ENCODE results near the gene ATP2C2. TPM values are rescaled to one million over a fixed set of nuclear protein-coding genes. Genes with fewer than 3 reads are reported as not detected.
"Not testable (repeated sequence)": the region's sequence is repeated elsewhere in the genome, so short reads cannot be mapped to it uniquely, and the experiment has no call there.

ATP2C2 gene
- total RNA-seq, 2 donors from 2014 or later, result 0.07 TPM; not detected in 1

DNA sequence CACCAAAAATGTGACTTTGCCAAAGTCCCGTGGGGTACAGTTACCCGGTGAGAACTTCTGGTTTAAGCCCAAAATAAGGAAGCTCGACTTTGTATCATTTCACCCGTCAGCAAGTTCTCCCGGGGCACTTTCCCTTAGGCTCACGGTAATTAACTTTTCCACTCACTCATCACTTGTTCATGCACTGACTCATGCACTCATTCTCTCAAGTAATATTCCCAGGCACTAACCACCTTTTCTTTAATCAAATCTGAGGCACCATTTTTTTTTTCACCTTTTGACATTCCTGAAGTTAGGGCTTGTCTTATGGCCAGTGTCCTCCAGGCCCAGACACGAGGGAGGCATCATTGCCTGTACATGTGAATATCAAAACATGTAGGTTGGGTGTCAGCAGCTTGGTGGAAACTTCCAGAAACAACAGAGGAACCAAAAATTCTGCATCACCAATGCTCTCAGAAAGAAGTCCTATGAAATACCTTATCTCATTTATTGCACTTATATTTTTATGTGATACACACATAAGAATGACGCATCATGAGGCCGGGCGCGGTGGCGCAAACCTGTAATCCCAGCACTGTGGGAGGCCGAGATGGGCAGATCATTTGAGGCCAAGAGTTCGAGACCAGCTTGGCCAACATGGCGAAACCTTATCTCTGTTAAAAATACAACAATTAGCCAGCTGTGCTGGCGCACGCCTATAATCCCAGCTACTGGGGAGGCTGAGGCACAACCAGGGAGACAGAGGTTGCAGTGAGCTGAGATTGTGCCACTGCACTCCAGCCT is 36.1 kb upstream of the ATP2C2 start:
- no peak for DNase-seq
- no peaks in the 10 kb centered on the region for H3K27me3 Mint-ChIP-seq (ENCODE audit: low read depth)
- H3K36me3 Mint-ChIP-seq (ENCODE audit: insufficient read depth in 2 of 2), result peaks cover 2 to 3% of the 10 kb centered on the region in 2 donors
- H3K4me3 Mint-ChIP-seq, result no peak overlapping the region
- no peak for ATAC-seq (replicated peaks in 1 of 2)
- H3K9me3 Mint-ChIP-seq, result peaks cover 1 to 6% of the 10 kb centered on the region in 2 donors
- H3K27ac Mint-ChIP-seq, result no peak overlapping the region
- H3K4me1 Mint-ChIP-seq (ENCODE audit: low read depth), result no peaks in the 10 kb centered on the region

DNA sequence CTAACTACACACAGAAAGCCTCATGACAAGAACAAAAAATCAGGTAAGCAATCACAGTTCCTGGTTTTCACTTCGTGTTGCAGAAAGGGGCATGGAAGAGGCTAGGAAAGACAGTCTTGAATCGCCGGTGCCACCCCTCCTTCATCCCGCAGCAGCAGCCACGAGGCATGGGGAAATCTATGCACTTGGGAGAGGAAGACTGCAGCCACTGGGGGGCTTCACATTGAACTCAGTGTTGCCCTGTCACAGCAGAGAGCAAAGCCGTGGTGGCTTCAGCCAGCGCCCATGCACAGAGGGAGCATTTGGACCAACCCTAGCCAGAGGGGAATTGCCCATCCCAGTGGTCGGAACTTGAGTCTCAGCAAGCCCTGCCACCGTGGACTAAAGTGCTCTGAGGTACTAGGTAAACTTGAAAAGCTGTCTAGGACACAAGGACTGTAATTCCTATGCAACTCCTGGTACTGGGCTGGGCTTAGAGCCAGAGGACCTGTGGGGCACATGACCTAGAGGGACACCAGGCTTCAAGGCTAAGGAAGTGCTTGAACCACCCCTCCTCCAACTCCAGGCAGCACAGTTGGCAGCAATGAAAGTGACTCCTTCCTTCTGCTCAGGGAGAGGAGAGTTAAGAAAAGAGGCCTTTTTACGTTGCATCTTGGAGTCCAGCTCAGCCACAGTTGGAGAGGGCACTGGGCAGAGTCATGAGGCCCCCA is 35.2 kb upstream of the ATP2C2 start:
- Mint-ChIP-seq H3K4me3 (no peak overlapping the region), H3K36me3 (ENCODE audit: insufficient read depth in 2 of 2) (peaks cover 2 to 3% of the 10 kb centered on the region in 2 donors), H3K27ac (no peak overlapping the region), H3K4me1 (ENCODE audit: low read depth) (no peaks in the 10 kb centered on the region), H3K27me3 (ENCODE audit: low read depth) (no peaks in the 10 kb centered on the region), H3K9me3 (peaks cover 3 to 6% of the 10 kb centered on the region in 2 donors)
- no peak for ATAC-seq (replicated peaks in 1 of 2)
- DNase-seq, result no peak

DNA sequence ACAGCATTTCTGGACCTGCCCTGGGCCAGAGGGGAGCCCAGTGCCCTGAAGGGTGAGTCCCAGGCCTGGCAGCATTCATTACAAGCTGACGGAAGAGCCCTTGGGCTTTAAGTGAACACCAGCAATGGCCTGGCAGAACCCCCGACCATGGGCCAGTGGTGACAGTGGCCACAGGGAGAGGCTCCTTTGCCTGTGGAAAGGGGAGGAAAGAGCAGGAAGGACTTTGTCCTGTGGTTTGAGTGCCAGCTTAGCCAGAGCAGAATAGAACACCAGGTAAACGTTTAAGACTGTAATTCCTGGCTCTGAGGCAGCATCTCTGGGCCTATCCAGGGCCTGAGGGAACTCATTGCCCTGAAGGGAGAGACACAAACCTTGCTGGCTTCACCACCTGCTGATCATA is 34.3 kb upstream of the ATP2C2 start:
- peaks cover 3 to 6% of the 10 kb centered on the region in 2 donors for H3K9me3 Mint-ChIP-seq
- no peak for DNase-seq
- ATAC-seq (replicated peaks in 1 of 2), result no peak
- H3K4me1 Mint-ChIP-seq (ENCODE audit: low read depth), result no peaks in the 10 kb centered on the region
- no peak overlapping the region for H3K27ac Mint-ChIP-seq
- no peaks in the 10 kb centered on the region for H3K27me3 Mint-ChIP-seq (ENCODE audit: low read depth)
- H3K4me3 Mint-ChIP-seq, result no peak overlapping the region
- H3K36me3 Mint-ChIP-seq (ENCODE audit: insufficient read depth in 2 of 2), result peaks cover 2 to 3% of the 10 kb centered on the region in 2 donors

DNA sequence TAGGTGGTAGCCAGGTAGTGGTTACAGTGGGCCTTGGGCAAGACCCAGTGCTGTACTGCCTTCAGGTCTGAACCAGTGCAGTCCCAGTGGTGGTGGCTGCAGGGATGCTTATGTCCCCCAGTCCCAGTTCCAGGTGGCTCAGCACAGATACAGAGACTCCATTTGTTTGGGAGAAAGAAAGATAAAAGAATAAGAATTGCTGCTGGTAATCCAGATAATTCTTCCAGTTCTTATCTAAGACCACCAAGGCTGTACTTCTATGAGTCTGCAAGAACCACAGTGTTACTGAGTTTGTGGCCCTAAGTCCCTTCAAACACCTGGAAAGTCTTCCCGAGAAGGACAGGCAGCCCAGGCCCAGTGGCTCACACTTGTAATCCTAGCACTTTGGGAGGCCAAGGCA is 33.9 kb upstream of the ATP2C2 start:
- Mint-ChIP-seq H3K4me1 (ENCODE audit: low read depth) (no peaks in the 10 kb centered on the region), H3K27ac (no peak overlapping the region), H3K27me3 (ENCODE audit: low read depth) (no peaks in the 10 kb centered on the region), H3K4me3 (no peak overlapping the region), H3K9me3 (peaks cover 3 to 6% of the 10 kb centered on the region in 2 donors), H3K36me3 (ENCODE audit: insufficient read depth in 2 of 2) (peaks cover 2 to 3% of the 10 kb centered on the region in 2 donors)
- ATAC-seq (replicated peaks in 1 of 2) (no peak), DNase-seq (no peak)

DNA sequence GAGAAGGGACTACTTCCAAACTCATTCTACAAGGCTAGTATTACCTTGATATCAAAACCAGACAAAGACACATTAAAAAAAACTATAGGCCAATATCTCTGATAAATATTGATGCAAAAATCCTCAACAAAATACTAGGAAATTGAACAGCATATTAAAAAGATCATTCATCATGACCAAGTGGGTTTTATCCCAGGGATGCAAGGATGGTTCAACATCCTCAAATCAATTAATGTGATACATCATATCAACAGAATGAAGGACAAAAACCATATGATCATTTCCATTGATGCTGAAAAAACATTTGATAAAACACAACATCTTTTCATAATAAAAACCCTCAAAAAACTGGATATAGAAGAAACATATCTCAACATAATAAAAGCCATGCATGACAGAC is 31.1 kb upstream of the ATP2C2 start:
- H3K9me3 Mint-ChIP-seq; H3K27ac Mint-ChIP-seq; H3K4me1 Mint-ChIP-seq (ENCODE audit: low read depth); H3K4me3 Mint-ChIP-seq; ATAC-seq (replicated peaks in 1 of 2); DNase-seq; H3K27me3 Mint-ChIP-seq (ENCODE audit: low read depth); H3K36me3 Mint-ChIP-seq (ENCODE audit: insufficient read depth in 2 of 2): not testable (repeated sequence)

DNA sequence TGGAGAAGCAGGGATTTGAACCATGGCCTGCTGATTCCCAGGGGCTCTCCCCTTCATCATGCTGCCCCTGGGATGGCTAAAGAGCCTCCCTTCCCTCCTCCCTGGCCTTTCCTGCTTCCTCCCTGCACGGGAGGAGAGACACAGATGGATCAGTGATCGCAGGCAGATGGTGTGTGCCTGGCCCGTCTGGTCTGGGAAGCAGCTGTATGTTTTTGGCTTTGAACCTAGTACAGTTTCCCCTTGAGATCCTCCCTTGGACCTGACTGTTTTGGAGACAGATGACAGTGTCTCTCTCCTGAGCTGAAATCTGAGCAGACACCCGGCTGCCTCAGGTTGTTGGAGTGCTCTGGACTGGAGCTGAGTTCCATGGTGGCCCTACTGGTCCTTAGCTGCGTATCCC is 29.0 kb upstream of the ATP2C2 start:
- ATAC-seq (replicated peaks in 1 of 2), result no peak
- peaks cover 3 to 6% of the 10 kb centered on the region in 2 donors for H3K9me3 Mint-ChIP-seq

DNA sequence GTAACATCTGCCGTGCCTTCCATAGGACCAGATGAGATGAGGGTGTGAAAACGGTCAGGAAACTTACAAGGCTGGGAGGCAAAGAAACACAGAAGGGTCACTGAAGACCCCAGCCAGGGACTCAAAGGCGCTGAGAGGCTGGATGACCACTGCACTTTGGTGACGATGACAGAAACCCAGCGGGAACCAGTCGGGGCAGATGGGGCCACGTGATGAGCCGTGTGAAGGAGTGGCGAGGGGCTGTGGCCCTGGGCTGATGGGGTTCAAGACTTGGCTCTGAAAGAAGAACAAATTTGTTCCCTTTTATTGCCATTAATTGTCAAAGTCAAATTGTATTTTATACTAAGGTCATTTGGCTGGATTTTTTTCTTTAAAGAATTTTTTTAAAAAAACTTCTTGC is 28.6 kb upstream of the ATP2C2 start:
- Mint-ChIP-seq H3K4me3 (no peak overlapping the region), H3K27ac (no peak overlapping the region), H3K4me1 (ENCODE audit: low read depth) (no peaks in the 10 kb centered on the region), H3K27me3 (ENCODE audit: low read depth) (no peaks in the 10 kb centered on the region), H3K36me3 (ENCODE audit: insufficient read depth in 2 of 2) (peaks cover 2 to 3% of the 10 kb centered on the region in 2 donors), H3K9me3 (peaks cover 3 to 6% of the 10 kb centered on the region in 2 donors)
- DNase-seq (no peak), ATAC-seq (replicated peaks in 1 of 2) (no peak)

More for the DNA sequence above, 29.0 kb upstream of the ATP2C2 start:
- Mint-ChIP-seq H3K27ac (no peak overlapping the region), H3K27me3 (ENCODE audit: low read depth) (no peaks in the 10 kb centered on the region), H3K4me1 (ENCODE audit: low read depth) (no peaks in the 10 kb centered on the region), H3K36me3 (ENCODE audit: insufficient read depth in 2 of 2) (peaks cover 2 to 3% of the 10 kb centered on the region in 2 donors), H3K4me3 (no peak overlapping the region)
- DNase-seq, result no peak

DNA sequence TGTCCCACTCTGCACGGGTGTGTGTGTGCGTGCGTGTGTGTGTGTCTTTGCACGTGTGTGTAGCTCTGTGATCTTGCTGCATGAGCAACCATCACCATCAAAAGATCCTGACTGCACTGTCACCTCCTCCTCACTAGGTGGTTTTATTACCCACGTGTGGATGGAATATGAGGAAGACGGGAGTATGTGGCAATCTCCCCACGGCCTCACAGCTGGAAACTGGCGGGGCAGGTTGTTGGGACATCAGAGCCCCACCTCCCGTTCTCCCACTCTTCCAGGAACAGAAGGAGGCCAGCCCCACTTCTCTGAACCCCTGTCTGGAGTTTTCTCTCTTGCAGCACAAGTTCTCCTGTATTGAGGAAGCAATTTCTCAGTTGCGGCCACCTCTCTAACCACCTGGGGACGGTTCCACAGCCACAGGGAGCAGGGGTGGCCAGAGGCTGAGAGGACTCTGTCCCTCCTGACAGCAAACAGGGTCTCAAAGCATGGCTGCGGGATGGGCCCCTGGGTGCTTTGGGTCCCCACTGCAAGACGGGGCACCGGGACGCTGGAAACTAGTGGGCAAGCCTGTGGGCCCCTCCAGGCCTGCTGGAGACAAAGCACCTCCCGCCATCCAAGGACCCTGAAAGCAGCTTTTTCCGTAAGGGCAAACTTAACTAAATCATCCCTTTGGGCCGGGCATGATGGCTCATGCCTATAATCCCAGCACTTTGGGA is 27.9 kb upstream of the ATP2C2 start:
- no peaks in the 10 kb centered on the region for H3K27me3 Mint-ChIP-seq (ENCODE audit: low read depth)
- ATAC-seq (replicated peaks in 1 of 2), result no peak
- peaks cover 2 to 3% of the 10 kb centered on the region in 2 donors for H3K9me3 Mint-ChIP-seq
- peaks cover 2% of the 10 kb centered on the region in 2 donors for H3K36me3 Mint-ChIP-seq (ENCODE audit: insufficient read depth in 2 of 2)
- no peak overlapping the region for H3K27ac Mint-ChIP-seq
- DNase-seq, result no peak
- H3K4me3 Mint-ChIP-seq, result no peak overlapping the region
- H3K4me1 Mint-ChIP-seq (ENCODE audit: low read depth), result no peaks in the 10 kb centered on the region

DNA sequence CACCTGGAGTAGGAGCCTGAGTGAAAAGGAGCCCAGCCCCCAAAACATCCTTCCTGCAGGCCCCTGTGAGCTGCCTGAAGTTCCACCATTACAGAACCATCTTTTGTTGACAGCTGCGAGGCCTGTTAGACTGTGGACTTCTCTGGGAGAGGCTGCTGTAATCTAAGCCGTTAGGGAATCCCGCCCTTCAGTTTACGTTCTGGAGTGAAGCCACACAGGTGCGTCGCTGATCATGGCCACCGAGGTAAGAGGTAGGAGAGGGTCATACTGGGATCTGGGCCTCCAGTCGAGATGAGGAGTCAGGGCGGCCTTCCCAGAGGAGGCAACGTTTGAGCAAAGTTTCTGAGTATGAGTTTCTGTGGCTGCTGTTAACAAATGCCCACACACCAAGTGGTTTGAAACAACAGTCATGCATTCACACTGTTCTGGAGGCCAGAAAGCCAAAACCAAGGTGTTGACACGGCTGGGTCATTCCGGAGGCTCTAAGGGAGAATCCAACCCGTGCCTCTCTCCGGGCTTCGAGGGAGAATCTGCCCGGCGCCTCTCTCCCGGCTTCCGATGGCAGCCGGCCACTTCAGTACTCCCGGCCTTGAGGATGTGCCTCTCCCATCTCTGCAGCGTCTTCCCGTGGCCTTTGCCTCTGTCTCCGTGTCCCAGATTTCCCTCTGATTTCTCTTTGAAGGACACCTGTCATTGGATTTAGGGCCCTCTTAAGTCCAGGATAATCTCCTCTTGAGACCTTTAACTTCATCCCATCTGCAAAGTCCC is 26.6 kb upstream of the ATP2C2 start:
- peaks cover 1 to 2% of the 10 kb centered on the region in 2 donors for H3K9me3 Mint-ChIP-seq
- H3K4me1 Mint-ChIP-seq (ENCODE audit: low read depth), result no peaks in the 10 kb centered on the region
- H3K36me3 Mint-ChIP-seq (ENCODE audit: insufficient read depth in 2 of 2), result peaks cover 0 to 2% of the 10 kb centered on the region in 2 donors
- H3K4me3 Mint-ChIP-seq, result no peak overlapping the region
- no peak for DNase-seq
- no peaks in the 10 kb centered on the region for H3K27me3 Mint-ChIP-seq (ENCODE audit: low read depth)
- no peak overlapping the region for H3K27ac Mint-ChIP-seq
- no peak for ATAC-seq (replicated peaks in 1 of 2)

DNA sequence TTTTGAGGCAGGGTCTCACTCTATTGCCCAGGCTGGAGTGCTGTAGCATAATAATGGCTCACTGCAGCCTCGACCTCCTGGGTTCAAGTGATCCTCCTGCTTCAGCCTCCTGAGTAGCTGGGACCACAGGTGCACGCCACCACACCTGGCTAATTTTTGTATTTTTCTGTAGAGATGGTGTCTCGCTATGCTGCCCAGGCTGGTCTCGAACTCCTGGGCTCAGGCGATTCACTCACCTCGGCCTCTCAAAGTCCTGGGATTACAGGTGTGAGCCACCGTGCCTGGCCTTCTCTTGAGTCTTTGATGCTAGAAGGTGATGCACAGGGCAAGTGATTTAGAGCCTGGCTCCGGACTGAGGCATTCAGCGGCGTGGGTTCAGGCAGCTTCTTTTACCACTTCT is 24.5 kb upstream of the ATP2C2 start:
- H3K9me3 Mint-ChIP-seq; H3K36me3 Mint-ChIP-seq (ENCODE audit: insufficient read depth in 2 of 2); H3K27me3 Mint-ChIP-seq (ENCODE audit: low read depth); H3K27ac Mint-ChIP-seq; H3K4me3 Mint-ChIP-seq; H3K4me1 Mint-ChIP-seq (ENCODE audit: low read depth); ATAC-seq (replicated peaks in 1 of 2); DNase-seq: not testable (repeated sequence)

DNA sequence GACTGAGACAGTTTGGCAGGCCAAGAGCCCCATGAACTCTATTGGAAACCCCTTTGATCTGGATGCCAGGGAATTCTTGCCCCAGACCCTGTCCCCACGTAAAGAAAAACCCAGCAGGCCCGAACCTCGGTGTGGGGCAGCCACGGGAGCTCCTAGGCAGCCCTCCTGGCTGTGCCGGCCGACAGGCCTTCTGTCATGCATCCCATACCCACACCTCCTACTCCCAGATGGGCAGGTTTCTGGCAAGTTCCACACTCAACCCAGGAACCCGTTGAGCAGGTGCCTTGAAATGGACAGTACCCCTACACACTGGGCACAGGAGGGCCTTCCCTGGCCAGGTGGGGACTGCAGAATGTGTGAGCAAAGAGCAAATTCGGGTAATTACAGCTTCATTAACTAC is 23.6 kb upstream of the ATP2C2 start:
- H3K9me3 Mint-ChIP-seq, result no peaks in the 10 kb centered on the region
- no peaks in the 10 kb centered on the region for H3K36me3 Mint-ChIP-seq (ENCODE audit: insufficient read depth in 2 of 2)
- ATAC-seq (replicated peaks in 1 of 2), result no peak
- H3K27me3 Mint-ChIP-seq (ENCODE audit: low read depth), result peaks cover 4% of the 10 kb centered on the region
- H3K27ac Mint-ChIP-seq, result no peak overlapping the region
- no peaks in the 10 kb centered on the region for H3K4me1 Mint-ChIP-seq (ENCODE audit: low read depth)
- no peak for DNase-seq
- no peak overlapping the region for H3K4me3 Mint-ChIP-seq

DNA sequence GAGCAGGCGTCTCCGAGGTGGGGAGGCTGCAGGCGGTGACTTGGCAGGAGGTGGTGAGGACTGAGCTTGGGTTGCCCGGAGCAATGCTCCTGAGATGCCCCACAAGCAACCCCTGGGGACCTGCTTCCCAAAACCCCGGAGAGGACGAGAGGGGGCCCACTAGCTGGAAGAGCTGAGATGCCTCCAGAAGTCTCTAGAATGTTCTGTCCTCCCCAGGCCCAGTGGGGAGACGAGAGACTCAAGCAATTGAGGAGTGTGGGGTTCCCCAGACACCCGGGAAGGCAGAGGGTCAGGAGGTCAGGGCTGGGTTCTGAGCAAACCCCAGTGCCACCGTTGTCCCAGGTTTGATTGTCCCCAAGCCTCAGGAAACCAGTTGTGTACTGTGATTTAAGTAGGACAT is 21.2 kb upstream of the ATP2C2 start:
- ATAC-seq (replicated peaks in 1 of 2) (no peak), DNase-seq (no peak)
- peaks cover 9% of the 10 kb centered on the region for H3K27me3 Mint-ChIP-seq (ENCODE audit: low read depth)
- no peak overlapping the region for H3K27ac Mint-ChIP-seq
- H3K4me1 Mint-ChIP-seq (ENCODE audit: low read depth), result no peaks in the 10 kb centered on the region
- no peaks in the 10 kb centered on the region for H3K9me3 Mint-ChIP-seq
- H3K4me3 Mint-ChIP-seq, result no peak overlapping the region
- no peaks in the 10 kb centered on the region for H3K36me3 Mint-ChIP-seq (ENCODE audit: insufficient read depth in 2 of 2)
